ENCODE data around the gene FAM120C.

FAM120C gene

GRCh38 chrX:54024350-54024749 lies 158.7 kb downstream of the FAM120C start:
- DNase-seq: no peak
